GM04504 (cell line): Measurements from ENCODE around the gene XCR1.
"Not testable (repeated sequence)": the region's sequence is repeated elsewhere in the genome, so short reads cannot be mapped to it uniquely, and the experiment has no call there.

Source experiments
- DNase-seq: peaks from one replicate; pipeline ENCODE4 v3.0.0-alpha.2; 2012; ENCODE audit warnings: low read depth

Gene XCR1

GRCh38 chr3:46027021-46027705 lies at the start of gene XCR1:
TSS of gene XCR1 (minus strand) at chr3:46027483. CDS start at chr3:46021947, 5,536 bp downstream.
- no peak for DNase-seq

- DNase-seq: no peak
Measured at GRCh38 chr3:46076606-46077005, 49.3 kb upstream of the XCR1 start.

- DNase-seq: no peak
Measured at GRCh38 chr3:46075816-46076215, 48.5 kb upstream of the XCR1 start.

GRCh38 chr3:46071222-46071858 lies 44.1 kb upstream of the XCR1 start:
- DNase-seq: no peak

GRCh38 chr3:46070595-46071093 lies 43.4 kb upstream of the XCR1 start:
- DNase-seq: no peak

GRCh38 chr3:46068501-46068900 lies 41.2 kb upstream of the XCR1 start:
- DNase-seq: no peak

- DNase-seq: no peak
Measured at GRCh38 chr3:46067401-46067800, 40.1 kb upstream of the XCR1 start.

- DNase-seq: no peak
Measured at GRCh38 chr3:46065750-46066256, 38.5 kb upstream of the XCR1 start.

- DNase-seq: no peak
Measured at GRCh38 chr3:46065294-46065705, 38.0 kb upstream of the XCR1 start.

GRCh38 chr3:46062679-46063078 lies 35.4 kb upstream of the XCR1 start:
- no peak for DNase-seq

- no peak for DNase-seq
Measured at GRCh38 chr3:46061887-46062286, 34.6 kb upstream of the XCR1 start.

- no peak for DNase-seq
Measured at GRCh38 chr3:46061108-46061720, 33.9 kb upstream of the XCR1 start.

- DNase-seq: no peak
Measured at GRCh38 chr3:46060551-46060950, 33.3 kb upstream of the XCR1 start.

GRCh38 chr3:46059432-46059831 lies 32.1 kb upstream of the XCR1 start:
- DNase-seq: no peak

GRCh38 chr3:46058981-46059380 lies 31.7 kb upstream of the XCR1 start:
- DNase-seq: no peak

- DNase-seq: no peak
Measured at GRCh38 chr3:46057716-46058115, 30.4 kb upstream of the XCR1 start.

GRCh38 chr3:46056686-46057085 lies 29.4 kb upstream of the XCR1 start:
- DNase-seq: no peak

- DNase-seq: not testable (repeated sequence)
Measured at GRCh38 chr3:46053761-46054515, 26.7 kb upstream of the XCR1 start.

- not testable (repeated sequence) for DNase-seq
Measured at GRCh38 chr3:46053265-46053664, 26.0 kb upstream of the XCR1 start.

- DNase-seq: no peak
Measured at GRCh38 chr3:46052531-46052930, 25.2 kb upstream of the XCR1 start.

GRCh38 chr3:46049093-46049492 lies 21.8 kb upstream of the XCR1 start:
- no peak for DNase-seq

- DNase-seq: not testable (repeated sequence)
Measured at GRCh38 chr3:46046231-46046630, 18.9 kb upstream of the XCR1 start.
